ENCODE data around the gene TAX1BP1.

Gene TAX1BP1

DNA sequence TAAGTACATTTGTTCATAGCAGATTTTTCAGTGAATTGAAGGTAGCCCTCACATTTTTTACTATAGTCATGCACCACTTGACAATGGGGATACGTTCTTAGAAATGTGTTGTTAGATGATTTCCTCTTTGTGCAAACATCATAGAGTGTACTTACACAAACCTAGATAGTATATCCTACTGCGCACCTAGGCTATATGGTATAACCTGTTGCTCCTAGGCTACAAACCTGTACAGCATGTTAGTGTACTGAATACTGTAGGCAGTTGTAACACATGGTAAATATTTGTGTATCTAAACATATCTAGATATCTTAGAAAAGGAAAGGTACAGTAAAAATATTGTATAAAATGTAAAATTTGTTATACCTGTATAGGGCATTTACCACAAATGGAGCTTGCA, 41.2 kb downstream of the TAX1BP1 start:
- no peak for DNase-seq (ENCODE audit: low read depth)

DNA sequence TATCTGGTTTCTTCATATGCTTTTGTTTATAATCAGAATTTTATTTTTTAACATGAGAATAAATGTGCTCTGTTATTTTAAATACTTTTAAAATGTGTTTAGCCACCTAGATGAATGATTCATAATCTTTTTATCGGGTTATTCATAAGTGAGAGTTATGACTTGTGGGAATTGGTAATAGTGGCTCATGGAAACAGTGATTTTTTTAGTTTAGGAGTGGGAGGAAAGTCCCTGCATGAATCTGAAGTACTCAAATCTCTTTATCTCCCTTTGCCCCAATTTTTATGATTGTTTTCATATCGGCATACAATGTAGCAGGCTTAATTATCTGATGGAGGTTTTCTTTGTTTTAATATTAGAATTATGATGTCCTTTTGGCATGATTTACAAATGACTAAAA, 42.9 kb downstream of the TAX1BP1 start:
- no peak for DNase-seq (ENCODE audit: low read depth)

DNA sequence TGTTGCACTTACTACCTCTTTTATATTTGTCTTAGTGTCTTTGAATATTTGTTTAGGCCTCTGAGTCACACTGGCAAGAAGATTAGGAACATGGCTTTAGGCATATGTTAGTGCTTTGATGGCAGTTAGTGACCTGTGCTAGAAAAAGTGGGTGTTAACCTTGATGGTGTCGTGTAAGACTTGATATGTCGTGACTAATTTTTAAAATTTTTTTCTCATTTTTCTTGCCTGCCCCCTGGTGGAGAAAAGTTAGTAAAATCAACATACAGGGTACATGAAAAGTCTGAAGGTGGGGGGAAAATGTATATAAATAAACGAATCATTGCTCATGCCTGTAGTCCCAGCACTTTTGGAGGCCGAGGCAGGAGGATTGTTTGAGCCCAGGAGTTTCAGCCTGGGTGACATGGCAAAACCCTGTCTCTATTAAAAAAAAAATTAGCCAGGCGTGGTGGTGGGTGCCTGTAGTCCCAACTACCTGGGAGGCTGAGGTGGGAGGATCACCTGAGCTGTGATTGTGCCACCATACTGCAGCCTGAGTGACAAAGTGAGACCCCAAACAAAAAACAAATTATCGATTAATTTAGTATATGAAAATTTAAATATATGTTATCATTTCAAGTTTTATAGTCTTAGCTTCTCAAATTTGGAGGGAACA, 44.6 kb downstream of the TAX1BP1 start:
- DNase-seq (ENCODE audit: low read depth), result no peak

DNA sequence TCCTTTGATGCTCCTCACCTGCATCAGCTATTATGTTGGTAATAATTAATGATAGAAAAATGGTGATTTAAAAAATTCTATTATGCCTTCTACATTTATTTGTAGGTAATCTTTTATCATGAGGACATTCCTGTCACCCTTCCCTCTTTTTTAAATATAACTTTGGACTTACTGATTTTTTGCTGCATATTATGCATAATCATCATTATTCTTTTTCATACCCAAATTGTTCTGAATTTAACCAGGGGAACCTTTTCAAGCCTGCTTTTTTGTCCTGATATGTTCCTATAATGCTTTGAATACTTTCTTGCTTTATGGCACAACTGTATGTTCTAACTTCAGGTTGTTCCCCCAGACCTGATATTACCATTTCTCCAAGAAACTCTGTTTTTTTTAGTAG, 48.5 kb downstream of the TAX1BP1 start:
- no peak for DNase-seq (ENCODE audit: low read depth)

DNA sequence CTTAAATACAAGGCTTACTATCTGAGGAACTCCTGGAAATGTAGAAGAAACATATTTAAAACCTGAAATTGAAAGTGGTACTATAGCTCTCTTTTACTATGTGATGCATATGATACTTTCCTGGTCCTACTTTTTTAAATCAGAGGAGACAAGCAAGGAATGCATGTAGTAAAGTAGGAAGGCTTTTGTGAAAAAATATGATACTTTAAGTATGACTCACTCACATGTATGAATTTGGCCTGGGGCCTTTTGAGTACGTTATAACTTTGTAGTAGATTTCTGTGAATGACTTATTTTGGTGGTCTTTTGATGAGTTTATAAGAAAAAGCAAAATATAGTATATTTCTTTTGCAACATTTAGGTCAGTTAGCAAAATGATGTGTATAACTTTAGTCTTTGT, 53.8 kb downstream of the TAX1BP1 start:
- DNase-seq (ENCODE audit: low read depth), result no peak

DNA sequence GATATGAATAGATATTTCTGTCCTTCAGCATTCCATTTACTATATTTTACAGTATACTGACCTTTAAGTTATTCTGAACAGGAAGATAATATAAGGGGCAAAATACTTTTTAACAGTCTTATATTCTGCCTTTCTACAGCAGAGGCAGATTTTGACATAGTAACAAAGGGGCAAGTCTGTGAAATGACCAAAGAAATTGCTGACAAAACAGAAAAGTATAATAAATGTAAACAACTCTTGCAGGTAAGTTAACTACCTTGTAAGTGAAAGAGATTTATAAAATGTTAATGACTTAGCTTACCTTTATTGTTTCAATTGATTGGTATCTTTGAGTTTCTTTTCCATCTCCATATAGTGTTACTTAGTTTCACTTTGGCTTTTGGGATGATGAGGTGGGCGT, 56.0 kb downstream of the TAX1BP1 start:
- no peak for DNase-seq (ENCODE audit: low read depth)

DNA sequence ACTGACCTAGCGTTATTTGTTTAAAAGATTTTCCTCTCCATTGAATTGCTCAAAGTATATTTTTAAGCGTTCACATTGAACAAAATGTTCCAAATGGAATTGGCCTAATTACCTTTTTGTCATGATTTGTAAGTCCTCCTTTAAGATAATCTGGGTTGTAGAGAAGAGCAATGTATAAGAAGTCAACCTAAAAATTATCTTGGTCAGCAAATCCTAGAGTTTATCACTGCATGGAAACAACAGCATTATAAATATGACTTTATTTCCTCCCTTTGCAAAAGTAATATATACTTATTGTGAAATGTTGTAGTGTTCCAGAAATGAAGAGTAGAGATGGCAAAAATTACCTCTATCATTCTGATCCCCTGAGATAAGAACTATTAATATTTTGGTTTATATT, 59.2 kb downstream of the TAX1BP1 start:
- DNase-seq (ENCODE audit: low read depth), result no peak

DNA sequence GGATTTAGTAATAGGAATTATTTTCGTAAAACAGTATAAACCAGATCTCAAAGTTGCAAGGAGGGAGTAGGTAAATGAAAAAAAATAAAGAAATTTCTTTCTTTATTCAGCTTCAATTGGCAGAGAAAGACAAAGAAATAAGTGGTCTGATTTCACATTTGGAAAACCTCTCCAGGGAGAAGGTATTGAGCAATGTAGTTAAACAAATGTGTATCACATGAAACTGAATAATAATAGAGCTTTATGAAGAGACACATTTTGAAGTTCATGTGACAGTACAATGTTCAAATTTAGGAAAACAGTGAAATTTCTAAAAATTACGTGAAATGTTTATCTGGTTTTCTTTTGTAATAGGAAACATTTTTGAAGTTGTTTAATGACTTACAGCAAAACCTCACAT, 63.0 kb downstream of the TAX1BP1 start:
- no peak for DNase-seq (ENCODE audit: low read depth)

DNA sequence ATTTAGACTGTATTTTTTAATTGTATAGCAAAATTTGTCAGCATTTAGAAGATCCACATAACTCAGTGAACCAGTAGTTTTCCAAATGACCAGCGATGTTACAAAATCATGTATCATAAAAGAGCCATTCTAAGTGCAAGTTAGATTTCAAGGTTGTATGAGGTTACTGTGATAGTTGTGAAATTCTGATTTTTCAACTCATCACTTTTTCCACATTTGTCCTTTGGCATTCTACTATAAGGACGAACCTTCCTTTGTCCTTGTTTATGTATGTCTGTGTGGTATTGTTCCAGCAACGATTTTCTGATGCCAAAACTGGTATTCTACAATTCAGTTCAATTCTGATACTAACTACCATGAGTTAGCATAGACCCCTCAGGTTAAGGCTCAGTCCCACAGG, 64.2 kb downstream of the TAX1BP1 start:
- no peak for DNase-seq (ENCODE audit: low read depth)

DNA sequence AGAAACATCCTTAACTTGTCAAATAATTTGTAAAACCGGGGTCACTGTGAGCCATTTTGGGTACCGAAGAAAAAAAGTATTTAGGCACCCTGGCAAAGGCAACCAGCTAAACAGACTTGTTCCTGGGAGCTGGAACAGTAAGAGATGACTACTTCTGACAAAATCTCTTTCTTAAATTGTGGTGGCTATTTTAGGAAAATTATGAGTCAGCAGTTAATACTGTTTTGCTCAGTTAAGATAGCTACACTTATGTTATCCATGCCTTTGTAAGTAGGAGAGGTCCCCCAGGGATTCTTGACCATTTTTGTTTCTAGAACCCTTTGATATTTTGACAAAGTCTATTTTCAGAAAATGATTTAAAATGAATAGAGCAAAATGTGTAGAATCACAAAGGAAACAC, 68.7 kb downstream of the TAX1BP1 start:
- no peak for DNase-seq (ENCODE audit: low read depth)

DNA sequence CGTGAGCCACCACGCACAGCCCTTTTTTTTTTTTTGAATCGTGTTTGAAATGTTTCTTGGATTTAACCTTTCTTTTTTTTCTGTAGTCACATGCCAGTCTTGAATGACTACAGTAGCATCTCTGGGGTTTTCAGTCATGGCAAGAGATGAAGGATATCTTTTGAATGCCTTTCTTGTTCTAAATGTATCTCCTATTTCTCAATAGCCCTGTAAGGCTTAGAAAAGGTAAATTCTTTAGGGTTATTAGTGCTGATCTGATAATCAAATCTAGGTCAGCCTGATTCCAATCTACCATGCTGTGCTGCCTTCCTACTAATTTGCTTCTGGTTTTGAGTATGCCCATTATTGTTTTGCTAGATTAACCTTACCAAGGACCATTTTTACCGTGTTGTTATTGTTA, 70.2 kb downstream of the TAX1BP1 start:
- DNase-seq (ENCODE audit: low read depth), result no peak

DNA sequence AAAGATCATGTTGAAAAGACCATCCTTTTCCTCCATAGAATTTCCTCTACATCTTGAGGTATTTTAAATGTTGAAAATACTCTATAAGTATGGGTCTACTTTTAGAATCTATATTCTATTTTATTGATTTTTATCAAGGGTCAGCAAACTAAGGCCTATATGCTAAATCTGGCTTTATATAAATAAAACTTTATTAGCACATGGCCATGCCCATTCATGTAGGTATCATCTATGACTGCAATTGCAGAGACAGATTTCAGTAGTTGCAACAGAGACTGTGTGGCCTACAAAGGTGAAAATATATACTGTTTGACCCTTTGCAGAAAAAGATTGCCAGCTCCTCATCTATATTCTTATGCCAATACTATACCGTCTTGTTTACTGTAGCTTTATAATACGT, 72.7 kb downstream of the TAX1BP1 start:
- DNase-seq (ENCODE audit: low read depth), result no peak

DNA sequence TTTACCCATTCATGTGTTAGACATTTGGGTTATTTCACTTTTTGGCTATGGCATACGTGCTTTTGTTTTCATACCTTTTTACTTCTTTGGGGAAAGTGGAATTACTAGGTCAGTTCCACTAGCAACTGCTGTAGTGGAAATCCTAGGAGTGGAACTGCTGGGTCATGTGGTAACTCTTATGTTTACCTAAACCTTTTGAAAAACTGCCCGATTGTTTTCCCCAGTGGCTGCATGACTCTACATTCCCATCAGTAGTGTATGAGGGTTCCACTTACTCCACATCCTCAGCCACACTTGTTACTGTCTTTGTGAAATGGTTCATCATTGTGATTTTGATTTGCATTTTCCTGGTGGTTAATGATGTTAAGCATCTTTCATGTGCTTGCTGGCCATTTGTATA, 82.3 kb downstream of the TAX1BP1 start:
- no peak for DNase-seq (ENCODE audit: low read depth)

DNA sequence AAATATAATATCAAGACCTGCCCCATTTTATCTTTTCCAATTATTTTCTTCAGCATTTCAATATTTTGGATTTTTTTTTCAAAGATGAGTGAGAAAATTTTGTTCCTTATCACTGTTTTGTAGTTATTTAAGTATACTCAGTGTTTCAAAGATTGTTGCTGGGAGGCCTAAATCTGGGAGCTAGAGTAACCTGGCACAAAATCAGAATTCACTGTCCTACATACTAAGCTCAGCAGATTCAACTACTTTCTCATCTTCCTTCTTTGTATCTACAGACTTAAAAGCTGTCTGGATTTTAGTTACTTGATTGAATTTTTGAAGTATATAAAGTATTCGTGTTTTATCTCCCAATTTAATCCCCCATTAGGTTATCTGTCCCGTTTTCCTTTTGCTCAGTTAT, 85.9 kb downstream of the TAX1BP1 start:
- no peak for DNase-seq (ENCODE audit: low read depth)

DNA sequence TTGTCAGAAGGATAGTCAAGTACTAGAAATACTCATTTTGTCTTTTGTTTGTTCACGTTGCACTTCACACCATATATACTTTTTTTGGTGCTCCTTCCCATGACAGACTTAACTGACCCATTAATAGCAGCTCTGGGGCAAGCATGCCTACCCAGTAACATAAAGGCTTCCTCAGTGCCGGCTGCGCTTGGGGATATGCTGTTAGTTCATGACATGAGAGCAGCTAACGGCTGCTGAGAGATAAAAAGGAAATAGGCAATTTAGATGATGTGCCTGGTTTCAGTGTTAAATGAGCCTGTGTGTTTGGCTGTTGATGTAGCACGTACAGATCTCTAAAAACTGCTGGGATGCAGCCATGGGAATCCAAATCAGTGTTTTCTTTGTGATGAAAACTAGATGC, 86.4 kb downstream of the TAX1BP1 start:
- no peak for DNase-seq (ENCODE audit: low read depth)

DNA sequence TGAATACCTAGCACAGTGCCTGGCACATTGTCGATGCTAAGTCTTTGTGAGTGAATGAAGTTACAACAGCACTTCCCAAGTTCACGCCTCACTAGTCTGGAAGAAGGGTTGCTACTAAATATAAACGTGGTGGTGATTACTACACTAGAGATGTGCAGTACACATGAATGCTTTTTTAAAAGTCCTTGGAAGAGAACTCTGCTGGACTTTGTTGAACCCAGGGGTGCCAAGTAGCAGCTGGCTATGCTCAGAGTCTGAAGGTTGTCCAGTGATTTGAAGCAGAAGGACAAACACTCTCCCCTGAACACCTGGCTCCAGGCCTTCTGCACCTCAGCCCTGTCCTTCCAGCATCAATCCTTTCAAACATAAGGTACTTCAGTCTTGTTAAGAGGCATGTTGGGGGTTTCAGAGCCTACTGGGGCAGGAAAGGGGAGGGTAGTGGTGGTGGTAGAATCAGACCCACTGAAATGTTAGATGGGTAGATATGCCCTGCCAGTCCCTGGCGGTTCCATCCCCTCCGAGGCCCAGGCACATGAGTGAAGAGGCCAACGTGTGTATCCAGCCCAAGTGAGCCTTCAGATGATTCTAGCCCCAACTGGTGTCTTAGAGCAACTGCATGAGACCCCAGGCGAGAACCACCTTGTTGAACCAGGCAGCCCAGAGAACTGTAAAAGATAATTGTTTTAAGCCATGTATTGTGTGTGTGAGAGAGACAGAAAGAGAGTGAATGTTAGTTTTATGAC, 94.4 kb downstream of the TAX1BP1 start:
- DNase-seq (ENCODE audit: low read depth), result no peak

DNA sequence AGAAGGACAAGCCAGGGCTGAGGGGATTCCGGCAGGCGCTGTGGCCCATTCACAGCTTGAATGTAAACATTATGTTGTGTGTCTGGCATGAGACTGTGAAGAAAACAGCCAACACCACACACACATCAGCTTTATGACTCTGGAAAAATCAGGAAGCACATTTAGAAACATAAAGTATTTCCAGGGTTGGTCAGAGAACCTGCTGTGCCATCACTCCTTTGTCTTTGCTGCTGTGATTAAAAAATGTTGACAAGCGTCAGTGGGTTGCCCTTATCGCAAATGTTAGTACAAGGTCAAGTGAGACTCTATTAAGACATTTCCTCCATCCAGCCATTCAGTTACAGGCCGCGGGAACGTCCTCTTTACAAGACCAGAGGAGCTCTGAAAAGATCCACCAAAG, 95.4 kb downstream of the TAX1BP1 start:
- no peak for DNase-seq (ENCODE audit: low read depth)

DNA sequence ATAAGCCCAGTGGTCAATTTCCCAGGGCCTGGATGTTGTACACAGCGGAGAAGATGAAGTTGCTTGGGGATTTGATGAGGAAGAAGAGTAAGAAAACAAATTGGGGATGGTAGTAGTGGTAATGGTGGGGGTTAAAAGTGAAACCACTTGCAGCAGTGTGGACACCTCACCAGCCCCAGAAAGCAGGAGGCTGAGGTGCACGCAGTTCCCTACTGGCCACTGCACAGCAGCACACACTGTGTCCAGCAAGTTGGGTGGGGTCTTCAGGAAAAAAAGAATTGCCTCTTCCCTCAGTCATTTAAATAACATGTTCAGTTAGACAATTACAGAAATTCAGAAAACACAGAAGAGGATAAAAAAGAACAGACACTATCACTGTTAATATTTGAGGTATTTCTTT, 96.6 kb downstream of the TAX1BP1 start:
- DNase-seq (ENCODE audit: low read depth), result no peak

DNA sequence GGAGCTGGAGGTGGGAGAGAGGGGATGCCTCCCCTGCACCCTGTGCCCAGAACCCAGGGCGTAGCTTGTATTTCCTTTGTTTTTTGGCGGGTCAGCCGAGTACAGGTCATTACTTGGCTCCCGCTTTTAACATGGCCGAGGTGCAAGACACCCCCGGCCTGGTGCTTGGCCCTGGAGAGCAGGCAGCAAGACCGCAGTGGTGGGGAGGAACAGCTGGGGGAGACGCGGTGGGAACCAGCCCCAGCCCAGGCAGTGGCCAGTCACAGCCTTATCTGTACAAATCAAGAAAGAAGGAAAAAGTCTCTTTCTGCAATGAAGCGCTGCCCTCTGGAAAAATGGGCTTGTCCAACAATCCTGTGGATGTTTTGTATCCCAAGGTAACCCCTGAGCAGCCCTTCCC, 99.1 kb downstream of the TAX1BP1 start:
- no peak for DNase-seq (ENCODE audit: low read depth)

DNA sequence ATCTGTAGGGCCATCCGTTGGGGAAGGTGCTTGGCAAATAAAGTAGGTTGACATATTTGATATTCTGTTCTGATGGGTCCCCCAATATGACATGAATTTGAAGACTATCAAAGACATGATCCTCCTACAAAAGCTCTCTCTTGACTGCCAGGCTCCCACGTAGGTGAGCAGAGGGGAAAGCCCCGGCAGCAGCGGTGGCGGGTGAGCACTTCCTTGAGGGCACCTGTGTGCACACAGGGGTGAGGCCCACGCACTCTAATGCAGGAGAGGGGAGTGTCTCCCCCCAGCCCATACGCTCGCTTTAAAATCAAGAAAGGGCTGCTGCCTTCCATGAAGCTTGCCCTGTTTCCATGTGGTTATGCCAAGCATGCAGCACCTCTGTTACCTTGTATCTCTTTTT, 100.4 kb downstream of the TAX1BP1 start:
- no peak for DNase-seq (ENCODE audit: low read depth)

DNA sequence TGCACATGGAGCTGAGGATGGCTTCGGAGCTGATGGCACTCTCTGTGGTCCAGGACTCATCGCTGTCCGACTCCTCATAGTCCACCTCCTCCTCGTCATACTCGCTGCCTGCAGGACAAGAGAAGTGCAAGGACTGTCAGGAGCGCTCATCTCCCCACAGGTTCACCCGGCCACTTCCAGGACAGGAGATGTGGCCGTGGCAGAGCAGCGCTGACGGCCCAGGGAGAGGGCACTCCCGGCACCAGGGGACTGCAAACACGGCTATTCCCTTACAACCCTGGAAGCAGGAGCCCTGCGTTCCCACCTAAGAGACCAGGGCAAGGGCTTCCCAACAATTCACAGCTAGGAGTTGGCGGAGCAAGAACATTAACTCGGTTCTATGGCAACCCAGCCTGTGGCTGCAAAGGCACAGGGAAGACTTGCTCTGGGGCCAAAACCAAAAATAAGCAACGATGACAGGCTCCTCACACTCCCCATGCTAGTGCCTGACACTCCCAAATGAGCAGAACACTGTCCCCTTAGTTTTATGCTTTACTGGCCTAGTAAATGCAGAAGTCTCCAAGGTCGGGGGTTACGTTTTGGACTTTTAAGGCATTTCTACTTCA, 100.9 kb downstream of the TAX1BP1 start:
- DNase-seq (ENCODE audit: low read depth), result no peak

DNA sequence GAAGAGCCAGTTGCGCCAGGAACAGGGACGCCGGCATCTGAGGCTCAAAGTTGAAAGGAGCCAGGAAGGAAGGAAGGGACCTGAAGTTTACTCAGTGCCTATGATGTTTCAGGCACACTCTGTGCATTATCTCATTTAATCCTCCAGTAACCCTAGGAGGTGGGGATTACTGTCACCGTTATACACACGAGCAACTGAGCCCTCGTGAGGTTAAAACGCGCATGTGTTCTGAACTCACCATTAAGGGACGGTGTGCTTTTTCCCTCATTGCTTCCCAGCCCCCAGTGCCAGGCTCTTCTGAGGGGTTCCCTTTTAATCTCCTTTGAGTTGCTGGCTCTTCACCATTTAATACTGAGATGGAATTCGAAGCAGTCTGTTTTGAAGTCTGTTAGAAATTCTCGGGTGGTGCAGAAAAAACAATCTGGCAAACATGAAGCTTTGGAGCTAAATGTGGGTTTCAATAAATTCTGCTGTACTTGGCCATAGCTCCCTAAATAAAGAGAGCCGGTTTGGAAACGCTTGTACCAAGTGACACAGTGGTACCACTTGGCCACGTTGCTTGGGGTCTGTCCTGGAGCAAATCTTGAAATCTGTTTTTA, 102.2 kb downstream of the TAX1BP1 start:
- no peak for DNase-seq (ENCODE audit: low read depth)

DNA sequence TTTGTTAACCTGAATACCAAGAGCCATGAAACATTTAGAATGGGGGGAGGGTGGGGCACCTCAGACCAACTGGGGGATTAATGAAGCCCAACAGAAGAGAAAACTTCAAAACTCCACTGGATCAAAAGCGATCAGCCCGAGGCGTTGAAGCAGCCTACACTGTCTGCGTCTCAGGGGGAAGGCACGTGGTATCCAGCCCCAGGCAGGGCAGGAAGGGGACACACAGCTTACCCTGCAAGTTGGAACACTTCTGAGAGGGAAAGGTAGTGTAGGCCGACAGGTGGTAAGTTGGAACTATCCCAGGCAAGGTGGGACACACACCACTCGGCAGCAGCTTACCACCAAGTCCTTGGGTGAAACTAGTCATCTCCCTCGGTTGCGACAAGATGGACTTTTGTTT, 102.9 kb downstream of the TAX1BP1 start:
- DNase-seq (ENCODE audit: low read depth), result no peak
